COLO829 (cell line): ENCODE measurements around the gene GRIK4.
A peak's percentile ranks its signal among the peaks of the same experiment; 100 is the strongest.

Experiments
- DNase-seq: peaks from one replicate; pipeline ENCODE4 v3.0.0; 2012; ENCODE audit warnings: low spot score

Gene GRIK4

DNA sequence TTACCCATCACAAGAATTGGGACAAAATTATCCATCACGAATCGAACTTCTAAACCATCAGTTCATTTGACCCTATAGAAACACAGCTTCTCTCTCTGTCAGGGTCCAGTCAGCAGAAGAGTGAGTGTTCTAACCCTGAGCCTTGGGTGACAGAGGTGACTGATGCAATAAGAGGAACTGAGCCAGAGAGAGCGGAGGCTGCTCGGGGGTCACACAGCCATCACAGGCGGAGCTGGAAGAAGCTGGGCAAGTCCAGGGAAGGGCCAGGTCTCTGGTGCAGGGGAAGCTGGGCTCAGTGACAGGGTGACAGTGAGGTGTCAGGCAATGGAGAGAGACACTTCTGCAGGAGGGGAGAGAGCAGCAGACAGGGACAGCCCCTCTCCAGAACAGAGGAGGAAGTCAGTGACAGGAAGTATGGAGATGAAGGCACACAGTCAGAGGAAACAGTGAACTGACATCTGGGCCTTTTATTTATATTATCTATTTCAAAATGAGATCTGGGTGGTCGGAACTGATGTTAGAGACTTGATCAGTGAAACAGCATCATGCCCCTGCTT is 328.4 kb downstream of the GRIK4 start:
- no peak for DNase-seq

DNA sequence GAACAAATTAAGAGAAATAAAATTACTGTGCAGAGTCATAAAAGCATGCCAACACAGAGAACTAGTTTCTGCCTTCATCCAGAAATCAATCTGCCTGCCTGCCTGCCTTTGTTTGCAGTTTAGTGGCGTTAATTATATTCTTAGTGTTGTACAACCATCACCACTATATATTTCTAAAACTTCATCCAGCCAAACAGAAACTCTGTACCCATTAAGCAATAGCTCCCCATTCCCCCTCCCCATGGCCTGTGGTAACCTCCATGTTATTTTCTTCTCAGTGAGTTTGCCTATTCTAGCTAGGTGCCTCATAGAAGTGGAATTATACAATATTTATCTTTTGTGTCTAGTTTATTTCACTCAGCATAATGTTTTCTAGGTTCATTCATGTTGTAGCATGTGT is 329.1 kb downstream of the GRIK4 start:
- no peak for DNase-seq

DNA sequence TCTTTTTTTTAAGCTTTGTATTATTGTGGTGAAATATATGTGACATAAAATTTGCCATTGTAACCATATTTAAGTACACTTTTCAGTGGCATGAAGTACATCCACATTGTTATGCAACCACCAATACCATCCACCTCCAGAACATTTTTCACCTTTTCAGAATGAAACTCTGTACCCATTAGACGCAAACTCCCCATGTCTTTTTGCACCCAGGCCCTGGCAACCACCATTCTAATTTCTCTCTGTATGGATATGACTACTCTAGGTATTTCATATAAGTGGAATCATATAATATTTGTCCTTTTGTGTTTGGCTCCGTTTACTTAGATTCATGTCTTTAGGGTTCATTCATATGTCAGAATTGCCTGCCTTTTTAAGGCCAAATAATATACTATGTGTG is 329.5 kb downstream of the GRIK4 start:
- DNase-seq = no peak

DNA sequence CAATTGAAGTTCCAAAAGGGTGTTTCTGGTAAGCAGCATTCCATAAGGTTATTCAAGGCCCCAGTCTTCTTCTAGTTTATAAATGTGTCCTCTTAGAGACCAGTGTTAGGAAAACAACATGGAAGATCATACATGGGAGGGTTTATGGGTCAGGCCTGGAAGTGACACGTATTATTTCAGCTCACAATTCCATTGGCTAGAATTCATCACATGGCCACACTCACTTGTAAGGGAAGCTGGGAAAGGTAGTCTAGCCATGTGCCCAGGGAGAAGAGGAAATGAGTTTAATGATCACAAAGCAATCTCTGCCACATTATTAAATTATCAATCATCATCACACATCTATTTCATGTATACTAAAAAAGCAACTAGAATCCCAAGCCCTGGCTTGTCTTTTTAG is 330.6 kb downstream of the GRIK4 start:
- DNase-seq = no peak

DNA sequence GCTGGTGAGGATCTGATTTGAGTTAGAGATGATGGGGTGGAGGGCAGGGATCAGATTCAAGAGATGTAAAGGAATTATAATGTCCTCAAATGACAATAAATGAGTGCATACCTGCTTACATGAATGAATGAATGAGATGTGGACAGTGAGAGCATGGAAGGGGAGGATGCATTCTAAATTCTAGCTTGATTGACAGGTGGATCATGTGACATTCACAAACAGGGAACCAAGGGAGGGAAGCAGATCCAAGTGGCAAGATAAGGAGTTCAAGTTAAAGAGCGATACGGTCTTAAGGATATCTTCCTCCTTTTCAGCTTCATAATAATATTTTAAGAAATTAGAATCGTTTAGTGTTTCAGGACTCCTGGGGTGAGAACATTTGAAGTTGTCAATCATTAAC is 341.9 kb downstream of the GRIK4 start:
- DNase-seq = no peak

DNA sequence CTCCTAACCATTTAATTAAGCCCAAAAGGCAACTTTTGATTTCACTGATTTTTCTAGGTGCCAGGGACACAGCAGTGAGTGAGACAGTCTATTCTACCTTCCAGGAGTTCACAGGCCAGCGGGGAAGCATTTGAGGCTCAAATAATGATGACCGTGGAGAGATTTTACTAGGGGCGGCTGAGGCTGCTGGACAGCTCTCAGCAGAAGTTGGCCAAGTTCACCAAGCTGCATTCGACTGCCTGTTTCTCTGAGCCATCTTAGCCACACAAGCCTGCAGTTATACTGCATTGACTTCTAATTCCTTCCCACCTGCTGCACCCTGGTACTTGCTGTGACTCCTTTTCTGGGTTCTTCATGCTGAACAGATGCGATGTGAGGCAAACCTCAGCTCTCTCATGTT is 343.4 kb downstream of the GRIK4 start:
- no peak for DNase-seq

DNA sequence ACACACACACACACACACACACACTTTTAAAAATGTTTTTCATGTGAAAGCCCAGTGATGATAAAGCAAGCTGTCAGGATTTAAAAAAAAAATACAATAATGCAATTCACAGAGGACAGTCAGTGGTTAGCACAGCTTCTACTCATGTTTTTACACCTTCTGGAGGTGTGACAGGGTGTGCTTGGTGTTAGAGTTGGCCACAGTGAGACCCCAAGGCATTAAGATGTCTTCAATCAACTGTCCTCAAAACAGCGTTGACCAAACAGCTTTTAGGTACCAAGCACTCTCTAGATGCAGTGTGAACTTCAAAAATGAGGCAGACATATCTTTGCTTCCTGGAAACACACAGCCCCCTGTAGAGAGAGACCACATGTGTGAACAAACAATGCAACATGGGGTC is 346.0 kb downstream of the GRIK4 start:
- no peak for DNase-seq

DNA sequence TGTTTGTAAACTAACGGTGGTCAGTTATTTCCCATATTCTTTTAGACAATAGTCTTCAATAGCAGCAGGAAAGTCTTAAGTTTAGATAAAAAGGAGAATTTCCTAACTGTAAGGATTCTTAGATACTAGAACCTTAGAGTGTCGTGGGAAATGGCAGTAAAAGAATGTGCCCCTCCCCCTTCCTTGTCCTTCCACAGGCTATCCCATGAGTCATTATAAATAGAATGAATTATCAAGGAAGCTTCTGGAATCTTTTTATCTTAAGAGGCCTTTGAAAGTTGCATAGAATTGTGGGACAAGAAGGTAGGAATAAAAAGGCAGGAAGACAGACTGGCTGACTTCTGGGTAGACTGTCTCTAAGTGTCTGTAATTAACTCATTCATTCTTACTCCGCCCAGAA is 347.2 kb downstream of the GRIK4 start:
- DNase-seq = peak; percentile 15

DNA sequence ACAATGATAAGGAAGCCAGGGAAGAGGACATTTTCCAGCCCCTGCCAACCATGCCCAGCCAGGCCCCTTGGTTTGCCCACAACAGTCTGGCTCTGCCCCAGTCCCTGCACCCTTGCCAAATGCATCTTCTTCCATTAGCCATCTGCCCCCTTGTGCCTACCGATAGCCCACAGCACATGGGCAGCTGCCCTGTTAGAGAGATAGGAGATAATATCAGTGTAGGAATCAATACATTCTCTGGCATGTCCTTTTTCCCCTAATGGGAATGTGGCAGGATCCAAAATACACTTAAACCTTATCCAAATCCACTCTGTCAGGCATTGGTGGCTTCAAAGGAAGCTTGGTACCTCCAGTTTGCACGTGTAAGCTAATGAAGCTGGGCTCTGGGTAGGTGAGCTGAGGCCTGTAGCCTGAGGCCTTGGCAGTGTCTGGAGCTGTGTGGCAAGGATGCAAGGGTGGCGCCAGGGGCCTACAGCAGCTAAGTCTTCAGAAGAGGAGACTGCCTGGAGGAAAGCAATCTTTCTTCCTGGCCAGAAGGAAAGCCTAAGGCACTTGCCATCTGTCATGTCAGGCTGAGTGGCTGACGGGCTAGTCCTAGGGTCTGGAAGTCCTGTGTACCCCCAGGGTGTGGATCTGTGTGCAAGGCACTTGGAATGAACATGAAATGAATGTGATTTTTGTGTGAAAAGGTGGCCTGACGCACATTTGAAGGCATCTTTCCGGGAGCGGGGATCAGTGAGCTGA is 348.2 kb downstream of the GRIK4 start:
- DNase-seq = no peak

DNA sequence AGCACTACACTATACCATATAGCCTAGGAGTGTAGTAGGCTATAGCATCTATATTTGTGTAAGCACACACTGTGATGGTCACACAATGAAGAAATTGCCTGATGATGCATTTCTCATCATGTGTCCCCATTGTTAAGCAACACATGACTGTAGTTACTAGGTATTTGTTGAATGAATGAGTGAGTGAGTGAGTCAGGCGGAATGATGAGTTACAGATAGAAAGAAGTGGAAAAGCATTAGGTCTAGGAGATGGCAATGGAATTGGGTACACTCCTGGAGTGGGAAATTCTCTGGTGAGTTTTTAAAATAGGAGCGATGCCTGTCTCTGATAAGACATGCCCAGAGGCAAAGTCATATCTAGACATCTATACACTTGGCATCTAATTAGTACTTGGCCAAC is 351.8 kb downstream of the GRIK4 start:
- no peak for DNase-seq

DNA sequence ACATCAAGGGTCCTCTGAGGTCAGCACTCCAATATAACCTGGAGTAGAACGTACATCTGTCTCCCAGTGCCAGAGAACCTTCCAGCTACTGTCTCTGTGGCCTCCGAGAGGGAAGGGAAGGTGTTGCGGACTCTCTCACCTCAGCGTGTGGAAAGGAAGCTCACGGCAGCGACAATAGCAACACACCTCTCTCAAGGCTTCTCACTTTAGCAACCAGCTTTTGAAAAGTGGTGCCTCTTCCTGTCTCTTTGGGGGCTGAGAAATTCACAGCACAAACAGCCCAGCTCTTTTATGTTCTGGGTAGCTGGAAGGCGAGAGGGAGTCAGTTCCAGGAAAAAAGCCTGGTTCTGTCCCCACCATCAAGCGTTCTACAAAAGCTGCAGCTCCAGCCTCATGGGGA is 355.5 kb downstream of the GRIK4 start:
- no peak for DNase-seq

DNA sequence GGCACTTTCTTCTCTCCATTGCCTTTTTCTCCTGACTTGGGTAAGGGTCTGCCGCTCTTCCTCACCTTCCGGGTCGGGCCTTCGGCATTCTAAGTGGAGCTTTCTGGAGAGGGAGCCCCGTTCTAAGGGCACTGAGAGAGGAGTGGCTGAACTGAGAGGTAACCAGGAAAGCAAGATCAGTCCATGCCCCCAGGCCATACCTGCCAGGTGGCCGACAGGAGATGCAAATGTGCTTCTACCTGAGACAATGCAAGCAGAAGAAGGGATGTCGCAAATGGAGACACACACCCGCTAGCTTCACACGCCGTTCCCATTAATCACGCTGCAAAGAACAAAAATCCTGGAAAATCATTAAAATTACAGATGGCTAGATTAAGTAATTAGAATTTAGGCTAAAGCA is 356.0 kb downstream of the GRIK4 start:
- no peak for DNase-seq

DNA sequence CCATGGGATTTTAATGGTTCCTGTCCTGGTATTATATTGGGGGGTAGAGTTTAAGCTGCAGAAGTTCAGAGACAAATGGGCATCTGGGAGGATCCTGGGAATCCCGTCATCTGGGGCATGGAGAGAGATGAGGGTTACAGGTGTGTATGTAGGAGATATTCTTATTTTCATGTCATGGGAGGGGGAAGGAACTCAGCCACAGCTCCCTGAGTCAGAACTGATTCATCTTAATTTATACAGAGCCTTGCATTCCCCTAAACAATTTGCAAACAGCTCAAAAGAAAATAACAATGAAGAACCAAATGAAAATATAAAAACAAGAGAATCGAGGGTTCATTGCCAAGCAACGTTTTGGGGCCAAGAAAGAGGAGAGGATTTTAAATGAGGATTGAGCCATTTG is 356.4 kb downstream of the GRIK4 start:
- DNase-seq = no peak

DNA sequence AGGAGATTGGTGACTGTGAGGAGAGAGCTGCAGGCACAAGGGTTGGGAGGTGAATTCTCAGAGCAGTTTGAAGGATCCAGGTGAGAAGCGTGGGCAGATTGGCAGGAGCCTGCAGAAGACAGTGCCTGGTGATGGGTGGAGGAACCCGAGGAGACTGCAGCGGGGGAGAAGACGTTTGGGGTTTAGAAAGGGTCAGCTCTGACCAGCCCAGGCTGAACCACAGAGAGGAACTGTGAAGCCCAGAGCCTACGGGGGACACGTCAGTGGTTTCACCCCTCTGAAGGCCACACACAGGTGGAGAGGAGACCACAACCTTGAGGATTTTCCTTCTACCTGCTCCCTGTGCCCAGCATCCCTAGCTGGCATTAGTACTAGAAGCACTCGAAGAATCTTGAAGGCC is 357.5 kb downstream of the GRIK4 start:
- no peak for DNase-seq

DNA sequence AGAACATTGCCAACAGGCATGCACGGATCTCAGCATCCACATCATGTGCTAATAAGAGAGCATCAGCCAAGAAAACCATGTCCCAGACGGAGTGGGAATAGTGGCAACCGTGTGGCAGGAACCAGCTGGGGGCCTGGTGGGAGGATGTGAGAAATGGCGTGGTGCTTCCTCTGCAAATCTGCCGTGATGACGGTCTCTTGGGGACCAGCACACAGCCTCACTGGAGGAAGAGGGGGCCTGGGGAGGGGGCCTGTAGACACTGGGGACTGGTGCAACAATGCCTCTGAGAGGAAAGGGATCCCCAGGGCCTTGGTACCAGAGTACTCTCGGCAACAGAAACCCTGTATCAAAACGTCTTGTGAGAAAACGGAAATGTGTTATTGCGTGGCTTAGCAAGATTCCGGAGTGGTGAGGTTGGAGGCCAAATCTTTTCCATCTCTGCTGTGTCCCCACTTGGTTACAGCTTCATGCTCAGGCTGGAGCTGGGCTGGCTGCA is 358.0 kb downstream of the GRIK4 start:
- DNase-seq = no peak

DNA sequence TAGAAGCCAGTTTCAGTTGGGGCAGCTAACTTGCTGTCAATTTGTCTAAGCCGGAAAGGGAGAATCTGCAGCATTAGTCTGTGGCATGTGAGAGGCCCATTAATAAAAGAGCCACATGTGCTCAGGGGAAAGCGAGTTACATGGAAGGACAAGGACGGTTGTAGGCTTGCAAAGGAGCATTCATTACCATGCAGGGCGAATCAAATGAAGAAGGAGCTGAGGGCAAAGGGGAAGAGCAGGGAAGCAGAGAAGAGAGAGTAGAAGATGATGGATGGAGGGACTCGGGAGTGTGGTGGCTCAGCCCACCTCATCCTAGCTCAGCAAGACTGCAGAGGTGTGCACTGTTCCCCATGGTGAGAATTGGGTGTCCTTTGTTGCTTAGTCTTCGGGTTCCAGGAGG is 359.6 kb downstream of the GRIK4 start:
- no peak for DNase-seq

DNA sequence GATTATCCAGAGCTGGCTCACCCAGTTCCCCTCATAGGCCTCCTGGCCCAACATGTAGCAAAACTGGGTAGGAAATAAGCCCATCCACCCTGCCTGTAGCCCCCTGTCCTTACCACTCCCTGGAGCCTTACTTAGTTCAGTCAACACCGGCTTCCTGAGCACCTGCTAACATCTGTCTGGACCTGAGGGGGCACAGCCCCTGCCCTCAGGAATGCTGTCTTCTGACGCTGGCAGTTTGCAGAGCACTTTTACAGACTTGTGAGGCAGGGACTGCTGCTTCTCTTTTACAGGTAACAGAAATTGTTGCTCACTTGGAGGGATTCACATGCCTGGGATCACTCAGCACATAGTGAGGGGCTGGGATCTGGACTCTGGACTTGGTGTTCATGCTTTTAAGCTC is 360.4 kb downstream of the GRIK4 start:
- DNase-seq = no peak

DNA sequence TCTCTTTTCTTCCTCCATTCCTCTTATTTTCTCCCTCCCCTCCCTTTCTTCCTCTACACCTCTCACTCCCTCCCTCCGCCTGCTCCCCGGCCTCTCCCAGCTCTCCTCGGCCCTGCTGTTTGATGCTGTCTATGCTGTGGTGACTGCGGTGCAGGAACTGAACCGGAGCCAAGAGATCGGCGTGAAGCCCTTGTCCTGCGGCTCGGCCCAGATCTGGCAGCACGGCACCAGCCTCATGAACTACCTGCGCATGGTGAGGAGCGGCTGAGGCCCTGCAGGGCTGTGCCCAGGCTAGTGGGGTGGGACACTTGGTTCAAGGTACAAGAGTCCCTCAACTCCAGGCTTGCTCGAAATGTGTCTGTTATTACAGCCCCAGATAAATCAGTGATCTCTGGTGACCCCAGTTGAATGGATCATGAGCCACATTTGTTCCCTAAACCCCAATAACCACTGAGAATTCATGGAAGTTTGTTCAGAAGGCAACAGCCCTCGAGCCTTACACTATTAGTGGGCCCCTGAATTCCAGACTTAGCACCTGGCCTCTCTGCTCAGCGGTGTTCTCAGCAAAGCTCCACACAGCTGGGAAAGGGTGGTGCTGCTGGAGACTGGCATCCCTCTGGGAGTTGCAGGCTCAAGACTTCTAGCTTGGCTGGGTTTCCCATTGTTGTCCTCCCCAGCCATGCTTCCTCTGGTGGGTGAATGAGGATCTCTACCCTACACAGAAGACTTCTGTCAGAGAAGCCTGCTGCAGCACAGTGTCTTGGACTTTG is 362.6 kb downstream of the GRIK4 start:
- DNase-seq = no peak

DNA sequence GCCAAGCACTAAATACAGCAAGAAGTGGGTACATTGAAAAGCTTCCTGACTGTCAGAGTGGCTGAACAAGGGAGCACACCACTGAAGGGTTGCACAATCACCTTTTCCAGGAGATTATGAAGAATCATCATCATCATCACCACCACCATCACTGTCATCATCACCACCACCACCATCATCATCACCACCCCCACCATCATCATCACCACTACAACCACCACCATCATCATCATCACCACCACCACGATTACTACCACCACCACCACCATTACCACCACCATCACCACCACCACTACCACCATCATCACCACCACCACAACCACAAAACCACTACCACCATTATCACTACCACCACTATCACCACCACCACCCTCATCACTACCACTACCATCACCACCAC is 364.4 kb downstream of the GRIK4 start:
- no peak for DNase-seq

DNA sequence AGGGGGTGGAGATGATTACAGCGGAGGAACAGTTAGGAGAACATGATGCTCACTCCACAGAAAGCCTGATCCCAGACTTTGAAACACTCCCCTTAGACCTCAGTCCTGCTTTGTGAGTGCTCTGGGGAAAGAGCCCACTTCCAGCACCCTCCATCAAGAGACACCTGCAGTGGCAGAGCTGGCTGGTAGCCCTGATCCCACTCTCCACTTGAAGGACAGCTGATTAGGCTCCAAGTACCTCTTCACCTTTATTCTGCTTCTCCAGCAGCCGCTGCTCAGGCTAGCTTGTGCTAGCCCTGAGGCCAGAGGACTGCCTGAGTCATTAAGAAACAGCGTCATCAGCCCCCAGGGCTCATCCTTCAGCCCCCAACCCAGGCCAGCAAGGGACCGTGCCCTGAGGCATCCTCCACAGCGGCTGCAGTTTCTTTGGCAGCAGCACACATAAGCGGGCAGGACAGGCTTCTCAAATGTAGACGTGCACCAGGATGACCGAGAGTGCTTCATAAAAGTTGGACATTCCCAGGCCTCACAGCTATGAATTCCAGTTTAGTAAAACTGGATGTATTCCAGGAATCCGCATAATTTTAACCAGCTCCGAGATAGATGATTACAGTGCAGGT is 366.3 kb downstream of the GRIK4 start:
- DNase-seq = no peak

DNA sequence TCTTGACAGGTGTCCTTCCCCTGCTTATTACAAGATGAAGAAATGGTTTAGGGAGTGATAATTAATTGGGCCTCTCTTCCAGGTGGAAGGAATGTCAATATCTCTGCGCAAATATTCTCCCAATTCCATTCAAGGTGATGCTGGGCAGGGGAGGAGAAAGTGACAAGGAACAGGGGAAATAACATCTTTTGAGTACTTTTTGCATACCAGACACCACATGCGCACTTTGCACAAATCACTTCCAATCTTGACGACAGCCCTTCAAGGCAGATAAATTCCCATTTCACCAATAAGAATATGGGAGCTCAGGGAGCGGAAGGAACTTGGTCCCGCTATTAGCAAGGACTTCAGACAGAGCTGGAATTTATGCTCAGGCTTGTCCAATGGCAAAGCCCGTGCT is 367.2 kb downstream of the GRIK4 start:
- no peak for DNase-seq

DNA sequence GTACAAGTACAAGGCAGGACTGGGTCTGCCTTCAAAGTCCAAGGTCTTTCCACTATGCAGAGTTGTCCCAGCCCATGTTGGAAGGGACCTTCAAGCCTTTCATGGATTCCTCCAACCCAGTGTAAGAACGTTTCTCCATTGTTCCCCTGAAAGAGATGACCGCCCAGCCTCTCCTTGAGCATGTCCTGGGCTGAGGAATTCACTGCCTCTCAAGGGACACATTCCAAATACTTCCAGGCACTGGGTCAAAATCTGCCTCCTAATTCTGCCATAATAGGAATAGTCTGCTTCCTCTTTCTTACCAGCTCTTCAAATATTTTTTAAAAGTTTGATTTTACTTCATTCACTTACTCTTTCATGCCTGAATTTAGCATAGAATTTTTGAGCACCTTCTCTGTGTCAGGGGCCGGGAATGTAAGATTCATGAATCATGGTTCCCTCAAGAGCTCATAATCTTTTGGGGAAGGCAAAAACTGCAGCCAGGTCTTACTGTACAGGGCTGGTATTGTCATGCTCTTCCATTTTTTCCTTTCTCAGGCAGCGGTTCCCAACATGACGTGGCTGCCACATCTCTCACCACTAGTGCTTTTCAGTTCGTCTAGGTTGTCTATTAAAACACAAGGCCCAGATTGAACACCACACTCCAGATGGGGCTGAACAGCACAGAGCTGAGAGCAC is 369.1 kb downstream of the GRIK4 start:
- no peak for DNase-seq
